ENCODE results near the gene FAM107B. TPM values are rescaled to one million over a fixed set of nuclear protein-coding genes. Genes with fewer than 3 reads are reported as not detected.

Gene FAM107B
- total and polyA plus RNA-seq, 2 of the 4 experiments (the other 2 are of a cell fraction) = 26.4 to 27.1 TPM

- Histone ChIP-seq H3K27ac (ENCODE audit: insufficient read depth, low read length) (no peak overlapping the region), H3K4me3 (ENCODE audit: insufficient read depth, low read depth, low read length) (no peak overlapping the region), H3K79me1 (ENCODE audit: low read depth in 1 of 2, low read length in 2 of 2) (peaks cover 0 to 4% of the 10 kb centered on the region in 2 experiments; a peak in 1 of 4 replicates), H2AFZ (replicated peaks; ENCODE audit: low read length, poor library complexity) (no peak overlapping the region), H2AK5ac (ENCODE audit: low read depth, low read length) (no peak overlapping the region), H3K9me1 (ENCODE audit: insufficient read depth, low read length) (no peaks in the 10 kb centered on the region), H3K23ac (ENCODE audit: low read depth, low read length) (no peak overlapping the region), H3K4me1 (ENCODE audit: control insufficient read depth, insufficient read depth, low read length) (no peaks in the 10 kb centered on the region), H3K27me3 (ENCODE audit: control insufficient read depth, insufficient read depth, low read length) (no peaks in the 10 kb centered on the region), H2BK20ac (ENCODE audit: low read depth, low read length) (no peak overlapping the region), H3K4me2 (ENCODE audit: low read depth, low read length) (no peak overlapping the region), H2BK5ac (ENCODE audit: low read depth, low read length, poor library complexity, severe bottlenecking) (no peak overlapping the region), H3K36me3 (ENCODE audit: control insufficient read depth, insufficient read depth, low read length) (peaks cover 13% of the 10 kb centered on the region), H3K9ac (ENCODE audit: low read depth, low read length) (no peak overlapping the region), H4K91ac (ENCODE audit: insufficient read depth, low read depth, low read length) (no peak overlapping the region), H3K18ac (ENCODE audit: low read depth, low read length) (no peak overlapping the region), H2BK15ac (ENCODE audit: low read depth, low read length) (no peak overlapping the region), H3K14ac (replicated peaks; ENCODE audit: low read depth, low read length) (no peak overlapping the region), H4K5ac (ENCODE audit: low read depth, low read length) (no peak overlapping the region), H4K20me1 (ENCODE audit: insufficient read depth, low read length) (no peaks in the 10 kb centered on the region), H4K8ac (ENCODE audit: low read depth in 2 of 2, low read length in 2 of 2) (no peak overlapping the region), H3K4ac (ENCODE audit: low read depth, low read length) (no peak overlapping the region), H2AK9ac (replicated peaks; ENCODE audit: low read depth, low read length, poor library complexity) (no peak overlapping the region), H2BK120ac (ENCODE audit: low read depth, low read length) (no peak overlapping the region), H3K9me3 (ENCODE audit: control insufficient read depth, insufficient read depth, low read length) (no peaks in the 10 kb centered on the region; the same call in 1 of the 2 replicates), H3K56ac (ENCODE audit: extremely low read depth, insufficient read depth, low read length) (no peak overlapping the region)
- ChIA-PET POLR2A (ENCODE audit: unreplicated experiment) (no interaction called here), CTCF (no interaction called here)
- no TSS peak for BruUV-seq (replicated peaks)
- DNase-seq (no peak), ATAC-seq (ENCODE audit: low read depth) (no peak)
- WGBS, 2 experiments (ENCODE audit: extremely low coverage in 2 of 2, insufficient read length in 1 of 2) = 100% methylated on average over 2 of the region's 6 CpGs; no CpG with 5 or more reads in 1 of the 2 experiments
- TF ChIP-seq RFX5 (IDR thresholded peaks at IDR 0.05; ENCODE audit: low read depth, low read length) (no peak), POLR2A (IDR thresholded peaks at IDR 0.05; ENCODE audit: low read depth, low read length) (no peak), MXI1 (IDR thresholded peaks at IDR 0.05; ENCODE audit: borderline replicate concordance, low read depth, low read length) (no peak), RCOR1 (IDR thresholded peaks at IDR 0.05; ENCODE audit: insufficient replicate concordance, low read length) (no peak), ELK1 (IDR thresholded peaks at IDR 0.05; ENCODE audit: borderline replicate concordance, low read depth, low read length) (no peak), BHLHE40 (IDR thresholded peaks at IDR 0.05; ENCODE audit: low read depth, low read length) (no peak), CHD1 (IDR thresholded peaks at IDR 0.05; ENCODE audit: low read depth, low read length) (no peak), CEBPB (IDR thresholded peaks at IDR 0.05; ENCODE audit: low read depth, low read length) (no peak), MAFK (IDR thresholded peaks at IDR 0.05; ENCODE audit: low read depth, low read length) (no peak)
- TF ChIP-seq, protein P1, sequence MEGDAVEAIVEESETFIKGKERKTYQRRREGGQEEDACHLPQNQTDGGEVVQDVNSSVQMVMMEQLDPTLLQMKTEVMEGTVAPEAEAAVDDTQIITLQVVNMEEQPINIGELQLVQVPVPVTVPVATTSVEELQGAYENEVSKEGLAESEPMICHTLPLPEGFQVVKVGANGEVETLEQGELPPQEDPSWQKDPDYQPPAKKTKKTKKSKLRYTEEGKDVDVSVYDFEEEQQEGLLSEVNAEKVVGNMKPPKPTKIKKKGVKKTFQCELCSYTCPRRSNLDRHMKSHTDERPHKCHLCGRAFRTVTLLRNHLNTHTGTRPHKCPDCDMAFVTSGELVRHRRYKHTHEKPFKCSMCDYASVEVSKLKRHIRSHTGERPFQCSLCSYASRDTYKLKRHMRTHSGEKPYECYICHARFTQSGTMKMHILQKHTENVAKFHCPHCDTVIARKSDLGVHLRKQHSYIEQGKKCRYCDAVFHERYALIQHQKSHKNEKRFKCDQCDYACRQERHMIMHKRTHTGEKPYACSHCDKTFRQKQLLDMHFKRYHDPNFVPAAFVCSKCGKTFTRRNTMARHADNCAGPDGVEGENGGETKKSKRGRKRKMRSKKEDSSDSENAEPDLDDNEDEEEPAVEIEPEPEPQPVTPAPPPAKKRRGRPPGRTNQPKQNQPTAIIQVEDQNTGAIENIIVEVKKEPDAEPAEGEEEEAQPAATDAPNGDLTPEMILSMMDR (conservative IDR thresholded peaks at IDR 0.05; ENCODE audit: low read depth, low read length) = no peak
- TF ChIP-seq, protein P2, sequence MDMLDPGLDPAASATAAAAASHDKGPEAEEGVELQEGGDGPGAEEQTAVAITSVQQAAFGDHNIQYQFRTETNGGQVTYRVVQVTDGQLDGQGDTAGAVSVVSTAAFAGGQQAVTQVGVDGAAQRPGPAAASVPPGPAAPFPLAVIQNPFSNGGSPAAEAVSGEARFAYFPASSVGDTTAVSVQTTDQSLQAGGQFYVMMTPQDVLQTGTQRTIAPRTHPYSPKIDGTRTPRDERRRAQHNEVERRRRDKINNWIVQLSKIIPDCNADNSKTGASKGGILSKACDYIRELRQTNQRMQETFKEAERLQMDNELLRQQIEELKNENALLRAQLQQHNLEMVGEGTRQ (IDR thresholded peaks at IDR 0.05; ENCODE audit: low read depth, low read length) = no peak
- dilution Hi-C loops (cut with HindIII; ENCODE audit: low sequenced_read_pairs, unreplicated experiment) = no loop called here
- in situ Hi-C loops (cut with MboI; ENCODE audit: low sequenced_read_pairs) = loop anchor here (25.0 kb wide), 1 partner anchor 580 kb away; the partner anchor contains the start of genes ACBD7 and RPP38
- intact Hi-C loops (cut with micrococcal nuclease) = no loop called here
These were observed 267.5 kb downstream of the FAM107B start for GRCh38 chr10:14507176-14507575.

All from IMR-90 (cell line).